Measurements from ENCODE around the gene NOVA2. TPM values are rescaled to one million over a fixed set of nuclear protein-coding genes. Genes with fewer than 3 reads are reported as not detected.
A peak's percentile ranks its signal among the peaks of the same experiment; 100 is the strongest.

Gene NOVA2
- total and polyA plus RNA-seq, 2 donors (not counting 1 experiment from before 2014, with no cell fraction given) = not detected

DNA sequence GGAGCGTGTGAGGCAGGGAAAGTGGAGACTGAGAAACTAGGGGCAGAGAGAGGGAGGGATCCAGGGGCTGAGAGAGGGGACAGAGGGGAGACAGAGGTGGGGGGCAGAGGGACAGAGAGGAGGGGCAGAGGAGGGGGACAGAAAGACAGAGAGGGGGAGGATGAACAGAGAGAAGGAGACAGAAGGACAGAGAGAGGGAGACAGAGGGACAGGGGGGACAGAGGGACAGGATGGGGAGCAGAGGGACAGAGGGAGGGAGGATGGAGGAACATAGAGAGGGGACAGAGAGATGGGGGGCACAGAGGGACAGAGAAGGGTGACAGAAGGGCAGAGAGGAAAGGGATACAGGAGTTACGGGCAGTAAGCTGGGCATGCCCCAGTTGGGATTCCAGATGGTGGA, 44.4 kb downstream of the NOVA2 start:
- ATAC-seq (ENCODE audit: low read depth) (no peak), DNase-seq (no peak)
- Mint-ChIP-seq H3K4me3 (no peak overlapping the region), H3K27me3 (peaks cover 13% of the 10 kb centered on the region), H3K27ac (no peak overlapping the region), H3K9me3 (ENCODE audit: insufficient read depth) (no peaks in the 10 kb centered on the region), H3K4me1 (peaks cover 8% of the 10 kb centered on the region)
- Histone ChIP-seq H3K9me3 (ENCODE audit: control extremely low read depth in 1 of 3, control insufficient read depth in 2 of 3, insufficient read depth in 1 of 3, low read length in 2 of 3) (peaks cover 0 to 8% (median 0%) of the 10 kb centered on the region in 3 donors), H3K79me2 (ENCODE audit: control insufficient read depth, insufficient read depth, low read length) (no peaks in the 10 kb centered on the region), H3K36me3 (replicated peaks in 1 of 2; ENCODE audit: control extremely low read depth in 1 of 2, control insufficient read depth in 1 of 2, extremely low read depth in 1 of 2, insufficient read depth in 2 of 2, low read length in 1 of 2) (no peaks in the 10 kb centered on the region), H3K27me3 (replicated peaks in 1 of 4; ENCODE audit: control extremely low read depth in 1 of 4, control insufficient read depth in 3 of 4, insufficient read depth in 4 of 4, low read length in 3 of 4) (peaks cover 0 to 15% (median 2%) of the 10 kb centered on the region in 4 experiments), H3K4me2 (replicated peaks; ENCODE audit: low read depth, low read length, poor library complexity, severe bottlenecking) (no peak overlapping the region), H3K9ac (ENCODE audit: low read length) (no peak overlapping the region), H2AFZ (ENCODE audit: insufficient read depth, low read depth, low read length, poor library complexity, severe bottlenecking) (no peak overlapping the region), H4K20me1 (ENCODE audit: control insufficient read depth, insufficient read depth, low read length, poor library complexity, severe bottlenecking) (no peaks in the 10 kb centered on the region), H3K27ac (ENCODE audit: low read length in 2 of 2) (no peak overlapping the region), H3K4me1 (ENCODE audit: control insufficient read depth in 2 of 2, insufficient read depth in 2 of 2, low read length in 2 of 2) (peaks cover 7 to 8% of the 10 kb centered on the region in 2 donors), H3K4me3 (ENCODE audit: control extremely low read depth in 1 of 5, extremely low read depth in 1 of 5, insufficient read depth in 1 of 5, low read depth in 2 of 5, low read length in 4 of 5) (no peak overlapping the region)
- TF ChIP-seq CTCF (IDR thresholded peaks at IDR 0.05) = no peak
- TF ChIP-seq EZH2 (IDR thresholded peaks at IDR 0.05; ENCODE audit: borderline replicate concordance, insufficient read depth, low read depth, low read length, poor library complexity, severe bottlenecking) = no peak
- WGBS (ENCODE audit: insufficient coverage) = 93% methylated on average over 2 of the region's 2 CpGs
- ChIA-PET POLR2A (interaction anchor here (0.8 kb wide), 1 partner anchor 1624 kb away, joined by 7 read pairs; the partner anchor contains the start of gene ZNF235), CTCF (no interaction called here)
- intact Hi-C loops (cut with micrococcal nuclease) = no loop called here

- TF ChIP-seq EZH2 (IDR thresholded peaks at IDR 0.05; ENCODE audit: borderline replicate concordance, insufficient read depth, low read depth, low read length, poor library complexity, severe bottlenecking) (no peak), CTCF (IDR thresholded peaks at IDR 0.05) (no peak)
- H3K27ac ChIP-seq (ENCODE audit: low read length in 2 of 2) = no peak overlapping the region
- ChIA-PET CTCF (interaction anchor here (1.1 kb wide), 1 partner anchor 41 kb away, joined by 3 read pairs; the partner anchor contains the start of gene IRF2BP1), POLR2A (no interaction called here)
- no peaks in the 10 kb centered on the region for H4K20me1 ChIP-seq (ENCODE audit: control insufficient read depth, insufficient read depth, low read length, poor library complexity, severe bottlenecking)
- Mint-ChIP-seq H3K4me1 (peaks cover 8% of the 10 kb centered on the region), H3K9me3 (ENCODE audit: insufficient read depth) (no peaks in the 10 kb centered on the region), H3K27ac (no peak overlapping the region), H3K27me3 (peaks cover 11% of the 10 kb centered on the region), H3K4me3 (peak overlapping the region; percentile 32)
- H3K36me3 ChIP-seq (replicated peaks in 1 of 2; ENCODE audit: control extremely low read depth in 1 of 2, control insufficient read depth in 1 of 2, extremely low read depth in 1 of 2, insufficient read depth in 2 of 2, low read length in 1 of 2) = no peaks in the 10 kb centered on the region
- no peak overlapping the region for H3K4me3 ChIP-seq (ENCODE audit: control extremely low read depth in 1 of 5, extremely low read depth in 1 of 5, insufficient read depth in 1 of 5, low read depth in 2 of 5, low read length in 4 of 5)
- H2AFZ ChIP-seq (ENCODE audit: insufficient read depth, low read depth, low read length, poor library complexity, severe bottlenecking) = peak overlapping the region; percentile 57
- DNase-seq (peak; percentile 93), ATAC-seq (ENCODE audit: low read depth) (peak; percentile 99)
- H3K9ac ChIP-seq (ENCODE audit: low read length) = no peak overlapping the region
- H3K4me2 ChIP-seq (replicated peaks; ENCODE audit: low read depth, low read length, poor library complexity, severe bottlenecking) = peak overlapping the region; percentile 59
- H3K4me1 ChIP-seq (ENCODE audit: control insufficient read depth in 2 of 2, insufficient read depth in 2 of 2, low read length in 2 of 2) = peaks cover 7 to 8% of the 10 kb centered on the region in 2 donors
- WGBS (ENCODE audit: insufficient coverage) = 4% methylated on average over 28 of the region's 33 CpGs
- peaks cover 0 to 8% (median 1%) of the 10 kb centered on the region in 4 experiments for H3K27me3 ChIP-seq (replicated peaks in 1 of 4; ENCODE audit: control extremely low read depth in 1 of 4, control insufficient read depth in 3 of 4, insufficient read depth in 4 of 4, low read length in 3 of 4)
- no peaks in the 10 kb centered on the region for H3K79me2 ChIP-seq (ENCODE audit: control insufficient read depth, insufficient read depth, low read length)
- intact Hi-C loops (cut with micrococcal nuclease) = loop anchor here (1.0 to 2.0 kb wide), 5 partner anchors 25 to 89 kb away; partner anchors contain the start of genes CCDC61, IRF2BP1, MYPOP and SYMPK
- H3K9me3 ChIP-seq (ENCODE audit: control extremely low read depth in 1 of 3, control insufficient read depth in 2 of 3, insufficient read depth in 1 of 3, low read length in 2 of 3) = peaks cover 0 to 5% (median 0%) of the 10 kb centered on the region in 3 donors
Observed at GRCh38 chr19:45927565-45928261, 46.0 kb downstream of the NOVA2 start.

Data from B cell (primary cell).